OCI-LY3 (cell line): Measurements from ENCODE around the gene SNX18.

Experiments used
- H2AFZ ChIP-seq: fragments of 200-600, 300-600 bp; shearing (Covaris generic); 2 replicates; pipeline ENCODE4 v1.6.0; 2014; ENCODE audit warnings: antibody characterized with exemption, low read depth, low read length
- H3K27ac ChIP-seq: fragments of 200-600, 300-600 bp; sonication (generic); 2 replicates; pipeline ENCODE4 v1.5.1; 2014; ENCODE audit warnings: mild to moderate bottlenecking, low read length, moderate library complexity, mixed read lengths
- H3K27me3 ChIP-seq: fragments of 200-600, 300-600 bp; sonication (generic); 2 replicates; pipeline ENCODE4 v1.6.1; 2014; ENCODE audit warnings: low read depth, low read length, mixed read lengths
- H3K36me3 ChIP-seq: fragments of 200-600, 300-600 bp; sonication (generic); replicated peaks from 2 replicates; pipeline ENCODE3; 2014; ENCODE audit warnings: low read depth, low read length, mixed read lengths
- H3K4me1 ChIP-seq: fragments of 300-600, 200-600 bp; sonication (generic); 2 replicates; pipeline ENCODE4 v1.6.1; 2014; ENCODE audit warnings: low read length, mixed read lengths
- H3K4me2 ChIP-seq: fragments of 200-600, 300-600 bp; sonication (generic); 2 replicates; pipeline ENCODE4 v1.6.1; 2014; ENCODE audit warnings: low read length, mixed read lengths
- H3K4me3 ChIP-seq: fragments of 300-600, 200-600 bp; sonication (generic); 2 replicates; pipeline ENCODE4 v1.5.1; 2014; ENCODE audit warnings: antibody characterized with exemption, mild to moderate bottlenecking, low read length, moderate library complexity
- H3K79me2 ChIP-seq: fragments of 300-600, 200-600 bp; shearing (Covaris generic); 2 replicates; pipeline ENCODE4 v1.6.1; 2014; ENCODE audit warnings: mild to moderate bottlenecking, low read length, mixed read lengths
- H3K9ac ChIP-seq: fragments of 300-600, 200-600 bp; shearing (Covaris generic); 2 replicates; pipeline ENCODE4 v1.6.0; 2014; ENCODE audit warnings: mild to moderate bottlenecking, low read length, moderate library complexity
- H3K9me3 ChIP-seq: fragments of 200-600, 300-600 bp; shearing (Covaris generic); 2 replicates; pipeline ENCODE4 v1.6.1; 2014; ENCODE audit warnings: low read length, mixed read lengths; ENCODE audit not compliant: insufficient read depth
- H4K20me1 ChIP-seq: fragments of 200-600, 300-600 bp; sonication (generic); 2 replicates; pipeline ENCODE4 v1.6.1; 2016; ENCODE audit warnings: low read length, mixed read lengths; ENCODE audit not compliant: insufficient read depth
- EZH2phosphoT487 ChIP-seq: fragments of 200-600 bp; shearing (Covaris generic); IDR thresholded peaks from 2 replicates; pipeline ENCODE4 v1.6.1; 2018; ENCODE audit warnings: antibody characterized with exemption, mixed run types, low read depth
- TF ChIP-seq, protein P1 (sequence below): fragments of 200-600, 300-600 bp; sonication (generic); IDR thresholded peaks from 2 replicates; pipeline ENCODE4 v1.5.1; 2014; ENCODE audit warnings: antibody characterized with exemption, low read length, low read depth

SNX18 gene

DNA sequence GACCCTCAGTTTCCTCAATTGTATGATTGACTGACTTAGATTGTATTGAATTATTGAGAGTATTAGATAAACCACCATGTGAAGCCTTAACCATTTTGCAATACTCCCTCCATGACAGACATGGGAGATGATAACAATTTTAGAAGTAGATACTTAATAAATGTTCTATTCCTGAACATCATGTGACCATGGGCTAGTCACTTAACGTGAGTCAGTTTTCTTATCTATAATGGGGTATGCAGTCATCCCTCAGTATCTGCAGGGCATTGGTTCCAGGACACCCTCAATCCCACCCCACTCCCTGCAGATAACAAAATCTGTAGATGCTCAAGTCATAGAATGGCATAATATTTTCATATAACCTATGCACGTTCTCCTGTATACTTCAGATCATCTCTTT is 31.0 kb downstream of the SNX18 start:
- H2AFZ ChIP-seq = no peak overlapping the region
- H3K36me3 ChIP-seq = peaks cover 42% of the 10 kb centered on the region
- H3K4me2 ChIP-seq = no peak overlapping the region
- no peak overlapping the region for H3K27ac ChIP-seq
- no peaks in the 10 kb centered on the region for H3K4me1 ChIP-seq
- H3K9ac ChIP-seq = no peak overlapping the region
- peaks cover 49% of the 10 kb centered on the region for H4K20me1 ChIP-seq
- no peaks in the 10 kb centered on the region for H3K9me3 ChIP-seq
- H3K27me3 ChIP-seq = no peaks in the 10 kb centered on the region
- peaks cover 15% of the 10 kb centered on the region for H3K79me2 ChIP-seq
- no peak for TF ChIP-seq EZH2phosphoT487
- TF ChIP-seq, protein P1, sequence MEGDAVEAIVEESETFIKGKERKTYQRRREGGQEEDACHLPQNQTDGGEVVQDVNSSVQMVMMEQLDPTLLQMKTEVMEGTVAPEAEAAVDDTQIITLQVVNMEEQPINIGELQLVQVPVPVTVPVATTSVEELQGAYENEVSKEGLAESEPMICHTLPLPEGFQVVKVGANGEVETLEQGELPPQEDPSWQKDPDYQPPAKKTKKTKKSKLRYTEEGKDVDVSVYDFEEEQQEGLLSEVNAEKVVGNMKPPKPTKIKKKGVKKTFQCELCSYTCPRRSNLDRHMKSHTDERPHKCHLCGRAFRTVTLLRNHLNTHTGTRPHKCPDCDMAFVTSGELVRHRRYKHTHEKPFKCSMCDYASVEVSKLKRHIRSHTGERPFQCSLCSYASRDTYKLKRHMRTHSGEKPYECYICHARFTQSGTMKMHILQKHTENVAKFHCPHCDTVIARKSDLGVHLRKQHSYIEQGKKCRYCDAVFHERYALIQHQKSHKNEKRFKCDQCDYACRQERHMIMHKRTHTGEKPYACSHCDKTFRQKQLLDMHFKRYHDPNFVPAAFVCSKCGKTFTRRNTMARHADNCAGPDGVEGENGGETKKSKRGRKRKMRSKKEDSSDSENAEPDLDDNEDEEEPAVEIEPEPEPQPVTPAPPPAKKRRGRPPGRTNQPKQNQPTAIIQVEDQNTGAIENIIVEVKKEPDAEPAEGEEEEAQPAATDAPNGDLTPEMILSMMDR = no peak
- no peak overlapping the region for H3K4me3 ChIP-seq

DNA sequence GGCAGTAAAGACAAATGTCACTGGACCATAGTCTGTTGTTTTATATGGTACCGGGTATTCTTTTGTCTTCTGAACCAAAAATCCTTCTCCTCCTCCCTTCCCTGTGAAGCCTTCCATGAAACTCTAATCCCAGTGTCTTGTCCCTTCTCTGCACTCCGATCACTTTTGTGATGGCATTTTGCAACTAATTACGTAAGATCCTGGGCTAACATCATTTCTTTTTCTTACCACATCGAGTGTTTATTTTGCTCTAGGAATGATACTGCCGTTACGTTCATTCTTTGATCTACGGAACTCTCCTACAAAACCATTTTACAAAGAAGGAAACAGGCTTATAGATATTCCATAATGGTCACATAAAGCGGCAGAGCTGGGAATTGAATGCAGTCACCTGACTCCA is 33.7 kb downstream of the SNX18 start:
- H3K9me3 ChIP-seq = no peaks in the 10 kb centered on the region

DNA sequence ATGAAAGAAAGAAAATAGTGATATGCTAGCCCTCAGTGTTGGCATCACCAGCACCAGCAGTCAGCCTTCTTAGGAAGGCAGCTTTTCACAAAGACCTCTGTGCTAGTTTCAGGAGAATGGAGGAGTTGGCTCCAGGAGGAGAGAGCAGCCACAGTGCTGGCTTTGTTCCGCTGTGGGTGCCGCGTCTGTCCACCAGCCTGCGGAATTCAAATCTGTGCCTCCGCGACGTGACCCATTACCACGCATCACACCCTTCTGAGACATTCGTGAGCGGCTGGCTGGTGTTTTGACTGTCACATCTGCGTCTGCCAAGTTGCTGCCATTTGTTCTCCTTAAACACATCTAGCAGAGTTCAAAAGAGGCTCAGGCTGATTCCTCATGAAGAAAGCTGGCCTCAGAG is 34.4 kb downstream of the SNX18 start:
- H4K20me1 ChIP-seq = peaks cover 20% of the 10 kb centered on the region
- H3K79me2 ChIP-seq = no peaks in the 10 kb centered on the region
- no peak overlapping the region for H2AFZ ChIP-seq
- peaks cover 26% of the 10 kb centered on the region for H3K36me3 ChIP-seq
- no peaks in the 10 kb centered on the region for H3K27me3 ChIP-seq
- no peaks in the 10 kb centered on the region for H3K9me3 ChIP-seq
- H3K4me2 ChIP-seq = no peak overlapping the region
- no peak overlapping the region for H3K9ac ChIP-seq
- H3K4me1 ChIP-seq = no peaks in the 10 kb centered on the region
- no peak overlapping the region for H3K27ac ChIP-seq
- H3K4me3 ChIP-seq = no peak overlapping the region
- TF ChIP-seq EZH2phosphoT487 = no peak
- TF ChIP-seq, protein P1 = no peak

More for the DNA sequence above, 33.7 kb downstream of the SNX18 start:
- Histone ChIP-seq H3K4me3 (no peak overlapping the region), H3K27ac (no peak overlapping the region), H3K9ac (no peak overlapping the region), H3K27me3 (no peaks in the 10 kb centered on the region), H4K20me1 (peaks cover 27% of the 10 kb centered on the region), H3K79me2 (no peaks in the 10 kb centered on the region; the same call in 1 of the 2 replicates), H3K4me2 (no peak overlapping the region), H3K4me1 (no peaks in the 10 kb centered on the region), H3K36me3 (peaks cover 32% of the 10 kb centered on the region), H2AFZ (no peak overlapping the region)
- no peak for TF ChIP-seq EZH2phosphoT487
- TF ChIP-seq, protein P1 = no peak

DNA sequence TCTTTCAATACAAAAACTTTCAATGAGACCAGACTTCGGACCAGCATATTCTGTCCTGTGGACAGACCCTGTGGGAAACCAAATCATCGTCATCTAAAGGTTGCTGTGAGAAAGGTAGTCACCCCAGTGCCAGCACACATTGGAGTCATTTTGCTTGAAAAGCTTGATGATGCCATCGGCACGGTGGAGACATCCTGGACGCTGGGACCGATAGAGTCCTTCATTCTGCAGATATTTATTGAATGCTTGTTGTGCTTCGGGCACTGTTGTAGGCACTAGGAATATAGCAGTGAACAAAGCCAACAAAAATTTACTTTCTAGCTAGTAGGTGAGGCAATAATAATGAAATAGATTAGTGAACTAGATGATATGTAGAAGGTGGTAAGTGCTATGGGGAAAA is 34.9 kb downstream of the SNX18 start:
- no peaks in the 10 kb centered on the region for H3K27me3 ChIP-seq
- H3K9ac ChIP-seq = no peak overlapping the region
- H2AFZ ChIP-seq = no peak overlapping the region
- no peaks in the 10 kb centered on the region for H3K9me3 ChIP-seq
- H3K79me2 ChIP-seq = no peaks in the 10 kb centered on the region
- peaks cover 15% of the 10 kb centered on the region for H4K20me1 ChIP-seq
- no peaks in the 10 kb centered on the region for H3K4me1 ChIP-seq
- no peak overlapping the region for H3K27ac ChIP-seq
- no peak overlapping the region for H3K4me3 ChIP-seq
- peaks cover 21% of the 10 kb centered on the region for H3K36me3 ChIP-seq
- no peak overlapping the region for H3K4me2 ChIP-seq
- TF ChIP-seq, protein P1 = no peak
- no peak for TF ChIP-seq EZH2phosphoT487
